ENCODE measurements around the gene ANAPC2.

ANAPC2 gene

DNA sequence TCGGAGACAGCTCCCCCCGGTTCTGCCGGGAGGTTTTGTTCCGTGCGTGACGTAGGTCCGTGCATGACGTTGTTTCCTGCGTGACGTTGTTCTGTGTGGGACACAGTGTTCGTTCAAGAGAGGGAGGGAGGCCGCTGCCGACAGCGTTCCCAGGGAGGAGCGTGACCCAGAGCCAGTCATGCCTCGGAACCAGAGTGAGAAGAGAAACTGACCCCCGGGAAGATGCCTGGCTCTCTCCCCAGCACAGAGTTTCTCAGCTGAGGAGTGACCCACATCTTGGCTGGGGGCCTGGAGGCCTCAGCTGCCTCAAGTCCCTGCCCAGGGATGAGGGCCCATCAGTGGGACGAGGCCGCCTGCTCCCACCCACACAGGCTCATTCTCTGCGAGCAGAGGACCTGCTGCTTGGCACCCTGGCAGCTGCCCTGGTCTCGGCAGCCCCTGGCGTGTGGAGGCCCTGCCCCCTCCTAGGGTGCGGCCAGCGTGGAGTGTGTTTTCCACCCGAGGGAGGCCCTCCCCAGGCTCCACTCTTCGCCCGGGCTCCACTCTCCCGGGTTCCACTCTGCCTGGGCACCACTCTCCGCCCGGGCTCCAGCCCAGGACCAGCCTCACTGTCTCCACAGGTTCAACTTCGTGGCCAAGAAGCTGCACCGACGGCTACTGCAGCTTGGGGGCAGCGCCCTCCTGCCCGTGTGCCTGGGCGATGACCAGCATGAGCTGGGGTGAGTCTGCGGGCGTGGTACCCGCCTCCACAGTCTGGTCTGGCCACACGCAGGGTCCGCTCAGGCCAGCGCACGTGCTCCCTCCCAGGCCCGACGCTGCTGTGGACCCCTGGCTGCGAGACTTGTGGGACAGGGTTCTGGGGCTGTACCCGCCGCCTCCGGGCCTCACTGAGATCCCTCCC lies 25.1 kb upstream of the ANAPC2 start:
- no peak for DNase-seq

DNA sequence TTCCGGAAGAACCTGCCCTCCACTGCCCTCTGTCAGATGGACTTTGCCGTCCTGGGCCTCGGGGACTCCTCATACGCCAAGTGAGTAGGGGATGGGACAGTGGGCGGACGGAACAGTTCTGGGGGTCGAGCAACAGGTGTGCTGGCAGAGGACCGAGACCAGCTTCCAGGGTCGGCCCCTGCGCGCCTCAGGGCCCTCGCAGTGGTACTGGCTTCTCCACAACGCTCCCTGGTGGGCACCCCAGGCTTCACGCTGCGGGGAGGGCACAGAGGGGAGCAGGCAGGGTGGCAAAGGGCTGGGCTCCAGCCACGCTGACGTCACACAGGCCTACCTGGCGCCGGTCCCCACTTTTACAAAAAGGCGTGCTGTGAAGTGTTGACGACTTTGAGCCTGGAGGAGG lies 24.2 kb upstream of the ANAPC2 start:
- no peak for DNase-seq

DNA sequence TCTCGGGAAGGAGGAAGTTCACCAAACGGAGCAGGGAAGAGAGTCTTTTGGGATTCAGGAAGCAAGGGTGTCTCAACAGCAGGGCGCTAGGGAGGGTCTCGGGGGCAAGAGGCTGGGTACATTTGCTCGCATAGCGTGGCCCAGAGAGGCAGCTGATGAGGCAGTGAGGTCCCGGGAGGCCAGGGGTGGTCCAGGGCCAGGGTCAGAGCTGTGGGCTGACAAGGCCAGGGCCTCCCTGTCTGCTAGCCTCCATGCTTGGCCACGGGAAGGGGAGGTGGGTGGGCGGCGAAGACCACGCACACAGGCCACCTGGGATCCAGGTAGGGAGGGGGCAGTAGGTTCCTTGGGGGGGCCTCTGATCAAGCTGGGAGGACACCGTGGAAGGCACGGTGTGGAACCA lies 23.2 kb upstream of the ANAPC2 start:
- DNase-seq: no peak

DNA sequence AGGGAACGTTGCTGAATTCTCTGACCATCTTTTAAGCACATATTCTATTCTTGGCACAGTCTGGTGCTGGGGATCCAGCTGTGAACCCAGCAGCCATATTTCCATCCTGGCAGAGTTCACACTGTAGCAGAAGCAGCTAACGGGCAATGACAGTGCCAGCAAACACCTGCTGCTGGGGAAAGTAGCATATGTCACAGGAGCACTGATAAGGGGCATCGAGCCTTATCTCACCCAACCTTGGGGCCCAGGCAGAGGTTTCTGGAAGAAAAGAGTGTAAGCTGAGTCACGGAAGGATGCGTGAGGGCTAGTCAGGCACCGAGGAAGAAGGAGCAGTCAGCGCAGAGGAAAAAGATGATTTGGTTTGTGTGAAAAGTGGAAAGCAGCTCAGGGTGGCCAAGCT lies 18.2 kb upstream of the ANAPC2 start:
- DNase-seq: no peak

DNA sequence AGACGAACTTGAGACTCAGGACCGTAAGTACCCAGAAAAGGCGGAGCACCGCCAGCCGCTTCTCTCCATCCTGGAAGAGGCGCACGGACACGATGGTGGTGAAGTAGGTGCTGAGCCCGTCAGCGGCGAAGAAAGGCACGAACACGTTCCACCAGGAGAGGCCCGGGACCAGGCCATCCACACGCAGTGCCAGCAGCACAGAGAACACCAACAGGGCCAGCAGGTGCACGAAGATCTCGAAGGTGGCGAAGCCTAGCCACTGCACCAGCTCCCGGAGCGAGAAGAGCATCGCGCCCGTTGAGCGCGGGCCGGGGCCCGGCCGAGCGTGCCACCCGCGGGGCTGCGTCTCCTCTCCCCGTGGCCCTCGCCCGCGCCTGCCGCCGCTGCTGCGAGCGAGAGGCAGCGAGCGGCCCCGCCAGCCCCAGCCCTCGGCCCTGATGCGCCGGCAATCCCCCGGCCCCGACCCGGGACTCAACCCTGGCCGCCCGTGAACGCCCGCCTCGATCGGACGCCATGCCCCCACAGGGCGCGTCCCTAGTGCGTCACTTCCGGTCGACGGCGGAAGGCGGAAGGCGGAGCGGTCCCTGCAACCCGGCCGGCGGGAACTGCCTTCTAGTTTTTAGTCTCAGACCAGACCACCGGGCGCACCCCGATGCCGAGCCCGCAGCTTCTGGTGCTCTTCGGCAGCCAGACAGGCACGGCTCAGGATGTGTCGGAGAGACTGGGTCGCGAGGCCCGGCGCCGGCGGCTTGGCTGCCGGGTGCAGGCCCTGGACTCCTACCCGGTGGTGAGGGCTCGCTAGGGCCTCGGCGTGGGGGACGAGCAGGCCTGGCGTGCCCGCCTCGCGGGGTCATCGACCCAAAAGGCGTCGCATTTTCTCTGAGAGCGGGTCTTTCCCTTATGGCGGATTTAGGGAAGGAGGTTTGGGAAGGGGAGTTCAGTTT lies 17.0 kb upstream of the ANAPC2 start, which contains the start of the genes NDOR1 and TMEM203:
TSS of gene NDOR1 (plus strand) at position 575 of the 944 bp plus-strand sequence. CDS start at position 653, 78 bp downstream.
TSS of gene TMEM203 (minus strand) at position 523 of the 944 bp plus-strand sequence. CDS start at position 289, 234 bp downstream.
- peak; percentile 92 for DNase-seq

DNA sequence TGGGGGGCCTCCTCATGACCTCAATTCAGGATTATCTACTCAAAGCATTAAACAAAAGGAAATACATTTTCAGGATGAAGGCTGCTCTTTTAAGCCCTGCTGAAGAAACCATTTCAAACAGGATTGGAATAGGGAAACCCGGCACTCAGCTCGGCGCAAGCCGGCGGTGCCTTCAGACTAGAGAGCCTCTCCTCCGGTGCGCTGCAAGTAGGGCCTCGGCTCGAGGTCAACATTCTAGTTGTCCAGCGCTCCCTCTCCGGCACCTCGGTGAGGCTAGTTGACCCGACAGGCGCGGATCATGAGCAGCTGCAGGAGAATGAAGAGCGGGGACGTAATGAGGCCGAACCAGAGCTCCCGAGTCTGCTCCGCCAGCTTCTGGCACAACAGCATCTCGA lies 16.4 kb upstream of the ANAPC2 start:
- DNase-seq: no peak

DNA sequence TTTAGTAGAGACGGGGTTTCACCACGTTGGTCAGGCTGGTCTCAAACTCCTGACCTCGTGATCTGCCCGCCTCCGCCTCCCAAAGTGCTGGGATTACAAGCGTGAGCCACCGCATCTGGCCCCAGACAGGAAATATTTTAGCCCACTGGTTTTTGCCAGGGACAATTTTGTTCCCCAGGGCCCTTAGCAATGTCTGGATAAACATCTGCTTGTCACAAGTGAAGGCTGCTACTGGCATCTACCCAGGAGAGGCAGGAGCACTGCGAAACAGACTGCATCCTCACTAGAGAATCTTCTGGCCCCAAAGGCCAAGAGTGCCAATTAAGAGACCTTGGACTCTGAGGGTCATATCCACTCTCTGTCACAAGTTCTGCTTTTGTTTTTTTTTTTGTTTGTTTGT lies 14.6 kb upstream of the ANAPC2 start:
- DNase-seq: no peak

DNA sequence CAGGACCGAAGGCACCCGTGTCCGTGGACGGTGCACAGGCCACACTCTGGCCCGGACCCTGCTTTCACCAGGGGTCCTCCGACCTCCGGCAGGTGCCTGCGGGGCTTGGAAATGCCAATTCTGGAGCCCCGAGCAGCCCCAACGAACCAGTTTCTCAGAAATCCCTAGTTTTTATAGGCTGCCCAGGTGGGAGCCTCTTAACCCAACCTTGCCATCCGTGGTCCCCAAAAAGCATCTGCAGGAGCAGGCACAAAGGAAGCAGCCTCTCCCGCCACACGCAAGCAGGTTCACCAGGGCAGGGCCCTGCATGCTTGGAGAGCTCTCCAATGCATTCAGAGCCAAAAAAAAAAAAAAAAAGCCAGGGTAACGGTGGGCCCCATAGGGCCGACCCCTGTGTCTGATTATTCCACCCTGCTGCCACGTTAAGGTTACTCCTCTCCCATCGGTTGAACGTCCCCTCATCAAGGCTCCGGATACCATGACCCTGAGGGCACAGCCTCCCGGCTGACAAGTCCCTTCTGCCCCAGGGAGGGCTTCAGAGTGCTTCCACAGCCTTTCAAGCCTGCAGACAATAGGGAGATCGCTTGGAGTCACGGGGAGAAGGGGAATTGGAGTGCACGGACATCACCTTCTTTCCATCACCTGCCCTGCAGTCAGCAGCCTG lies 13.0 kb upstream of the ANAPC2 start:
- no peak for DNase-seq

DNA sequence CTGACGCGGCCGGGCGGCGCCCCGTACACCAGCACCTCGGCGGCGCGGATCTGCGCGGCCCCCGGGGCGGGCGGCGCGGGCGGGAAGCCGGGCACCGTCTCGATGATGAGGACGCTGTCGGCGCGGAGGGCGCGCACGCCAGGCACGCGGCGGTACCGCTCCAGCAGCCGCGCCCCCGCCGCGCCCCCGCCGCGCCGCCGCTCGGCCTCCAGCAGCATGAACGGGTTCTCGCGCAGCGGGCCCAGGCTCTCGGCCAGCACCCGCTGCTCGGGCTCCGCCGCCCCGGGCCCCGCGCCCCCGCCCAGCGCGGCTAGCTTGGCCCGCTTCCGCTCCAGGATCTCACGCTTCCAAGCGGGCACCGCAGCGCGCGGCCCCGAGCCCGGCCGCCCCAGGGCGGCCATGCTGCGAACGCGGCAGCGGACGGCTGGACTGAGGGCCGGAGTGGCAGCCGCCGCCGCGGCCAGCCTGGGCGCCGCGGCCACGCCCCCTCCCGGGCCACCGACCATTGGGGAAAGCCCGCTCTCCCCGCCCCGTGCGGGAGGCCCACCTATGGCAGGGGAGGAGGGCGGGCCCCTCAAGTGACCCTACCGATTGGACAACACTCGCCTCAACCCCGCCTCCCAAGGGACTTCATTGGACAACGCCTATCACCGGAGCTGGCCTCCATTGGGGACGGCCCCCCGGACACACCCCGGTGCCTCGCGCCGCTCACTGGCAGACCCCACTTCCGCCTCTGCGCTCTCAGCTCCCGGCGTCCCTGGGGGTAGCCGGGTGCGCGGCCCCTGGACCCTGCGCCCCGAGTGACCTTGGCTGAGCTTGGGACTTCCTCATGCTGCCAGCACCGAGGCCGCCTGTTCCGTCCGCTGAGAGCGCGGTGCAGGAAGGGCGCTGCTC lies 12.2 kb upstream of the ANAPC2 start, which contains the start of gene TPRN:
TSS of gene TPRN (minus strand) at position 431 of the 894 bp plus-strand sequence. CDS start at position 401, 30 bp downstream.
- DNase-seq: peak; percentile 89

DNA sequence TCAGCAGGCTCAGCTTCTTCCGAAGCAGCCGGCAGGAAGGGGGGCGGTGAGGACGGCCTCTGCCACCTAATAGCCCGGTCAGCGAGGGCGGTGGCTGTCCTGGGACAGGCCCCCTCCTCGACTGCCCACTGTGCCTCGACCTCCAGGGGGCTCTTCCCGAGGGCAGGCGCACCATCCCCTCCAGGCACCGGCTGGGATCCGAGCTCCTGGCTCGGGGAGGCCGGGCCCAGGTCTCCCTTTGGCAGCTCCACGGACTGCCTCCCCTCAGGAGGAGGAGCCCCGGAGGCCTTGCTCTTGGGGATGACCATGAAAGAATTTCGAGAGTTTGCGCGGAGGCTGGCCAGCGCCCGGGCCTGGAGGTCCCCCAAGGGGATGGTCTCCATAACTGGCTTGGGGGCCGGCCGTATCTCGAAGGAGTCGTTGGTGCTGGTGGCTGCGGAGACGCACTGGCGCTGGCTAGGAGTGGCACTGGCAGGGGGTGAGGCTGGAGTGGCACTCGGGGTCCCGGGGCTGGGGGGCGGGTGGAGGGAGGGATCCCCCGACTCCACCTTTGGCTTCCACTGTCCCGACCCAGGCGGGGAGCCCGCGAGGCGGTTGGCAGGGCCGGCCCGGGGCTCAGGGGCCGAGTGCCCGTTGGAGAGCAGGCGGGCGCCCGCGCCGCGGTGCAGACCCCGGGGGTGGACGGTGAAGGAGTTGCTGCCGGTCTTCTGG lies 11.2 kb upstream of the ANAPC2 start:
- DNase-seq: no peak

DNA sequence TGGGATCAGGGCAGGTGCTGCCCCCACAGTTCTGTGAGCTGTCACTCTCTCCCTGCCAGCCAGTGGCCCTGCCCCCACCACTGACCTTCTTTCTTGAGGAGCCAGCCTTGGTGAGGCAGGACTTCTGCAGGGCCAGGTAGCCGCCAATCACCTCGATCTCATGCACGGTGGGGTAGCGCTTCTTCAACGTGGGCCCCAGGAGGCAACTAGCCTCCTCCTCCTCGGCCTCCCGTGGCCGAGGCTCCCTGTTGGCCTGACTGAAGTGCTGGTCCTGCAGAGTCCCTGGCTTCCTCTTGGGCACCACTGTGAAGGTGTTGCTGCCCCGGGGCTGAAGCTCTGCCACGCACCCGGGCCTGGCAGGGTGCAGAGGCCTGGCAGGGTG lies 10.5 kb upstream of the ANAPC2 start:
- no peak for DNase-seq

DNA sequence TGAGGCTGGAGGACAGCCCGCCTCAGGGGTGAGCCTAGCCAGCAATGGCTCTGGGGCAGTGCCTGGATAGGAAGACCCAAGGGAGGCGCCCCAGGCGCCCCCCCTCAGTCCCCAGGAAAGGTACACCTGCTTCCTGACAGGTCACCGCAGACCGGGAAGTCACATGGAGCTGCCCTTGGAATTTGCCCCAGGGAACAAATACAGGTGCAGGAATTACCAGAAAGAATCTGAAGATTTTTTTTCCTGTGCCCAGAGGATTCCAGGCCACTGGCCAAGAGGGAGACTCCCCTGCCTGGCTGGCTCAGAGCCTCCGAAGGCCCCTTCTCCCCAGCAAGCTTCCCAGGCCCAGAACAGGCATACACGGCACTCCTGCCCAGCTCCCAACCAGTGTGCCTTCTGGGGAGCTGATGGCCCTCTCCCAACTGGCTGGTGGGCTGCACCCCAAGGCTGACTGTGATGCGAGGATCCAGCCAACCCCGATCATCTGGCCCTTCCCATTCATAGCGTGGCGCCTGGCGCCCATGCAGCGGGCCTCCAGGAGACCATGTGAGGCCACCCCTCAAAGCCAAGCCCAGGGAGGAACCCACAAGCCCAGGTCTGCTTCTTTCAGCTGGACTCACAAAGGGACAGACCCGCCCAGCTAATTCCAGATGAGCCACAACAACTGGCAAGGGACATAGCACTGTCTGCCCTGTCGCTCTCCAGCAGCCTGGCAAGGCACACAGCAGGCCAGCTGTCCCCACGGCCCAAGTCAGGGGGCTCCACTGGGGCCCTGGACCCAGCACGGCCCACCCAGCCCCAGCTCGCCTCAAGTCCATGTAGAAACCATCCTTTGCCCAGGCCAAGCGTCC lies 9.9 kb upstream of the ANAPC2 start:
- no peak for DNase-seq

DNA sequence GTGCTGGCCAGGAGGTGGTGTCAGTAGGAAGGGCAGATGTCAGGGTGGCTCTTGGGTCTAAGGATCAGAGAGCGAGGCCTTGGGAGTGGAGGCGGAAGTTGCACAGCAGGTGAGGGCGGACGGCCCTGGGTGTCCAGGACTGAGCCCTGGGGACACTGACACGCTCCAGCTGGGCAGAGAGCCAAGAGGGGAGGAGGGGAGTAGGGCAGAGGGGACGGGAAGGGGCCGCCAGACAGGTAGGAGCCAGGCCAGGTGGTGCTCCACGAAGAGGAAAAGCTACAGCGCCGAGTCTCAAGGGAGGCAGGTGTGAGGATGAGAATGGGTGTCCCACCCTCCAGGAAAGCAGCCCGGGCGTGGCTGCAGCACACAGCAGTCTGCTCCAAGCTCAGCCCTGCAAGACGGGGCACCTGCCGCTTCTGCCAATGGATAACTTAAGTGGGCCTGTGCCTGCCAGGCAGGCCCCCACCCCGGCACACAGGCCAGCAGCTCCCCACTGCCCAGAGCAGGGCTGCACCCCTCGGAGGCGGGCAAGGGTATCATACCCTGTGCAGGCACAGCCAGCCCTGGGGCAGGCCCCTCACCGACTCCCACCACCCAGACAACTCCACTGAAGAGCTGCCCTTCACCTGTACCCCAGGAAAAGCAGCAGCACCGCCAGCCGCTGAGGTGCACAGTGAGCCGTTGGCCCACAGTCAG lies 7.3 kb upstream of the ANAPC2 start:
- DNase-seq: no peak

DNA sequence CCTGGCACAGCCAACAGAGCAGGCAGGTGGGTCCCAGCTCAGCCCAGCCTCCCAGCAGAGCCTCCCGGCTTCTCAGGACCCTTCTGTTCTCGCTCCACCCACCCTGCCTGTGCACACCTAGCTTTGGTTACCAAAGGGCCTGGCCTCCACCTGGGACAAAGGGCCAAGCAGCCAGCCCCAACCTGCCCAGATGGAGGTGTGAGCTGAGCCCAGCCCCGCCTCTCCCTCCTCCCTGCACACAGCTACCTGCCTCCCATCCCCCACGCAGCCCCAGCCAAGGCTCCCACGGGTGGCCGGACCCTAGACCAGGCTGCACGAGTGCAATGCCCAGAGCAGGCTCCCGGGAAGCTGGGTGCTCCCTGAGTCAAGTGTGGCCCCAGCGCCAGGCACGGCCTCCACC lies 6.5 kb upstream of the ANAPC2 start:
- no peak for DNase-seq

DNA sequence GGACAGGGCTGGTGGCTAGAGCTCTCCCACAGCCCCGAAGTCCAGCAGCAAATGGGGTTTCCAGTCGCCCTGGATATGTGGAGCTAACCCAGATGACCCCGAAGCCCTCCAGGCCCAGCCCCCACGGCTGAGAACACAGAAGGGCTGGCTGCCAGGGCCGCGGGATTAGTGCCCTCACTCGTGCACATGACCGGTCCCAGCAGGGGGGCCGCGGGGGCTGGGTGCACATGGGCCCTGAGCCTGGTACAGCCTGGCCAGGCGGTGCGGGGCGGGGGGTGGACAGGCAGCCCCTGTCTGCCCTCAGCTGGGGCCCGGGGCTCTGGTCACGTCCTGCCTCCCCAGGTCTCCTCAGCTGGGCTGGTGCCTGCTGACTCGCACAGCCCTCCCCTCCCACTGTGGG lies 6.0 kb upstream of the ANAPC2 start:
- DNase-seq: no peak

DNA sequence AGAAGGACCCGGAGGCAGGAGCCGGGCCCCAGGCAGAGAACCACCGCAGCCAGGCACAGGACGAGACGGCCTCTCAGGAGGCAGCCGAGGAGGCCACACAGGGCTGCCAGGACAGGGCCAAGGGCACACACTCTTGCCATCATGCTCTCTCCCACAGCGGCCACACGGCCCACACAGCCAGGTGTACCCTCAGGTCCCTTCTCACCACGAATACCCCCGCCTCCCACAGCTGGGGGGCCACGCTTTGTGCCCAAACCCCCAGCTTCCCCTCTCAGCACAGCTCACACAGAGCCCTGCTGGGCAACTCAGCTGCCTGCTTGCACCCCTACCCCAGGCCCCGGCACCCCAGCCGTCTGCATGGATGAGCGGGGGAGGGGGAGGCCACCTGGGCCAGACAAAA lies 5.4 kb upstream of the ANAPC2 start:
- DNase-seq: no peak

DNA sequence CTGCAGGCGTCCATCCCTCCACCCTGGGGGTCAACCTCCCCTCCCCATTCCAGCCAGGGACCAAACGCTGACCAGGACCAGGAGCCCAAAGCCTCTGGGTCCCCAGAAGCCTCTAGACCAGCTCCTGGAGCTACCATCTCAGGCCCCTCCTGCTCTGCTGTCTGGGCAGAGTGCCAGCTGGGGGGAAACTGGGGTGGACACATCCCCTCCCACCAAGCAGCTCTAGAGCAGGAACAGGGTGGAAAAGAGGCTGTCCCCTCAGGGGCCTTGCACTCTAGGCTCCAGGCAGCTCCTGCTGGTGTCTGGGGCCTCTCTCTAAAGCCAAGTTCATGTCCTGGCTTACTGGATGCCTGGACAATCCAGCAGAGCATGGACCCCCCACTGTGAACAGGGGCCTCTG lies 4.5 kb upstream of the ANAPC2 start:
- DNase-seq: no peak

DNA sequence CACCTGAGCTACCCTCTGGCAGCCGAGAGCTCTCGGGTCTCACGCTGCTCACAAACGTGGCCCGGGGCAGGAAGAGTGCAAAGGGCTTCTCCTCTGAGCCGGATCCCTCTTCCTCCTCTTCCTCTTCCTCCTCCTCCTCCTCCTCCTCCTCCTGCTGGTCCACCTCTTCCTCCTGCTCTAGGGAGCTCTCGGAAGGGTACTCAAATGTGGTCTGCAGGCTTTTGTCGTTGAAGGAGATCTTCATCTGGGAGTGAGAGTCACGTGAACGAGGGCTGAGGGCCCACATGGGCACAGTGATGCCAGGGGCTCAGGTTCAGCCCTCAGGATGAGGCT lies 4.1 kb upstream of the ANAPC2 start:
- no peak for DNase-seq

DNA sequence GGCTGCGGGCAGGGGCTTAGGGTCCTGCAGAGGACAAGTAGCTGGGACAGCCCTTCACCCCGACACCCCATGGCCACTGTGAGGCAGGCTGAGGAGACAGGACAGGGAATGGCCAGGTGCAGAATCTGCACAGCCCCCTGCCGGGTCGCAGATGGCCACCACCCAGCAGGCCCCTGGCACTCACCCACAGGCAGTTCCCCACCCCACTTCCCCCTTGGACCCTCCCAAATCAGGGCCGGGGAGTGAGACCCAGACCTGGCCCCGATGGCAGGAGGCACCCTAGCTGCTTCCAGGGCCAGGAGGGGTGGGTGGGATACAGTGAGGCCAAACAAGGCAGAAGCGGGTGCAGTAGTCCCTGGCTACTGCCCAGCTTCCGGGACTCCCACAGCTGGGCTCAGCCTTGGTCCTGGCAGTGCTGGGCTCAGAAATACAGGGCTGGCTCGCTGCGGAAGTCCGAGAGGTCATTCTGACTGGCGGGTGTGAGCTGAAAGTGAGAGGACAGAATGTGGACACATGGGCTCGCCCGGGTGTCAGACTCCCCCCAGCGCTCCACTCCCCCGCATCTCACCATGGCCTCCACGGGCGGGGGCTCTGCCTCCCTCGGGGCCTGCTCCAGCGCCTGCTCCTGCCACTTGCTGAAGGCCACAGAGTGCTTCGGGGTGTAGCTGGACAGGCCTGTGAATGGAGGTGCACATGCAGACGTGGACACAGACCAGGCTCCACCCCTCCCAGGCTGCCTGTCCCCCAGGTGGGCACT lies 3.5 kb upstream of the ANAPC2 start:
- no peak for DNase-seq
